HG02798 (cell line): ENCODE measurements around the gene SIN3B.

Experiments
- ATAC-seq: cut with Tn5 transposase; IDR thresholded peaks from one replicate; pipeline ENCODE4 v1.9.1; 2021; ENCODE audit warnings: mild to moderate bottlenecking; ENCODE audit not compliant: unreplicated experiment, poor library complexity

The SIN3B gene

DNA sequence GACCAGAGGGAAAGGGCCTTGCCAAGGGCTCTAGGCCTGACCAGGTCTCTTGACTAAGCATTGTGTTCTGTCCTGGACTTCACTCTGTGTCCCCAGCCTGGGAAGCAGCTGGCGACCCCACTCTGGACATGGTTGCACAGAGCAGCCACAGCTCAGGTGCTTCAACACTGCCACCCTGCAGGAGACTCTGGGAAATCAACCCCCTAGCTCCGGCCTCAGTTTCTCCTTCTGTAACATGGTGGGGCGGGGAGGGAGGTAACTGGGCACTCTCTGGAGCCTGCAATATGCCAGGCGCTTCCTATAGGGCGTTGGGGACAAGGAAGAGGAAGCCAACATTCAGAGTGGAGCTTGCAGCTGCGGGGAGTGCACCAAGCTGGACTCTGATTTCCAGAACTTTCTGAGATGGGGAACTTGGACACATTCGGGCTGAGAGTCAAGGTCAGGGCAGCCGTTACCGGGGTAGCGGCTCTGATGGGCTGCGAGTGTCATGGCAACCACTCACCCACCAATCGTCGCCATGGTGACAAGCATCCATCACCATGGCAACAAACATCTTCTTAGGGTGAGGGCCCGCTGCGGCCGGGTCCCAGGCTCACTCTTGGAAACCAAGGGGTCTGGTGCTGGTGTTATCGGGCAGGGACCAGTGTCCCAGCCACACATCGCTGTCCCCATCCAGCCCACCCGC lies 72.4 kb downstream of the SIN3B start:
- no peak for ATAC-seq

DNA sequence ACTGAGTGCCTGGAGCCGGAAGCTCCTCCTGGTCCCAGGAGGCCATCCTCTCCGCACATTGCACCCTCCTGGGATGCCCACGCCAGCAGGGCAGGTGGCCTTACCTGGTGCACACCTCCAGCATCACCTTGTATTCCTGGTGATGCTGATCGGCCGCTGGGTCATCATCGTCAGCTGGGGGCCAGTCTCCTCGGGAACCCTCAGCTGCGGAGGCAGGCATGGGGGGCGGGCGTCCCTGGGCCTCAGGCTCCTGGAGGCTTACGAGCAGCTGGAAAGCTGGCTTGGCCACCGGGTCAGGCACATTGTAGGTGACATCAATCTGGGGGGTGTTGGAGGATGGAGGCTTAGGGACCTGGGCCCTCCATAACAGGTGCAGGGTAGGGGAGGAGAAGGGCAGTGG lies 73.3 kb downstream of the SIN3B start:
- no peak for ATAC-seq

DNA sequence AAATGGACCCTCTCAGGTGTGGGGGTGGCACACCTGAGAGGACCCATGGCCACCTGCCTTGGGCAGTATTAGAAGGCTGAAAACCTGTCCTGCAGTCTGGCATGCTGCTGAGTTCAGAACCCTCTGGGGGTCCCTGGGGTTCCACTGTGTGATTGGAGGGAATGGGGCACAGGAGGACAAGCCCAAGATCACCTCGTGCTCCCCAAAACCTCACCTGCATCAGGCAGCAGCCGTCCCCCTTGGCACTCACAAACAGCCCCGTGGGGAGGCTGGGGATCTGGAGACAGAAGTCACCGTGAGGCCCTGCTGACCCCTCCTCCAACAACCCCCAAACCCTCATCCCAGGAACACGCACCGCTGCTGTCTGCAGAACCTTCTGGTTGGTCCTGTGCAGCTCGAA lies 74.1 kb downstream of the SIN3B start:
- no peak for ATAC-seq

DNA sequence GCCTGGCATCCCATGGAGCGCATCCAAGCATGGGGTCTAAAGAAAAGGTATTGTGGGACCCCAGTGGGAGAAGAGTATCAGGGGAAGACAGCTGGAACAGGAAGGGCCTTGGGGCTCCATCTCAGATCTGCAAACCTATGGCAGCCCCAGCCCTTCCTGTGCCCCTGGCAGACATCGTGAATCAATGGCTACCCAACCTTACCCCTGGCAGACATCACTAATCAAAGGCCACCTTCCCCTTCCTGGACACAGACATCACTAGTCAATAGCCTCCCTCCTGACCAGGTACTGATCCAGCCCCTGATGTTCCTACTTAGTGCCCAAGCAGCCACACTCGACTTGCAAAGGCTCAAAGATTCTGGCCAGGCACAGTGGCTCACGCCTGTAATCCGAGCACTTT lies 75.4 kb downstream of the SIN3B start:
- no peak for ATAC-seq

DNA sequence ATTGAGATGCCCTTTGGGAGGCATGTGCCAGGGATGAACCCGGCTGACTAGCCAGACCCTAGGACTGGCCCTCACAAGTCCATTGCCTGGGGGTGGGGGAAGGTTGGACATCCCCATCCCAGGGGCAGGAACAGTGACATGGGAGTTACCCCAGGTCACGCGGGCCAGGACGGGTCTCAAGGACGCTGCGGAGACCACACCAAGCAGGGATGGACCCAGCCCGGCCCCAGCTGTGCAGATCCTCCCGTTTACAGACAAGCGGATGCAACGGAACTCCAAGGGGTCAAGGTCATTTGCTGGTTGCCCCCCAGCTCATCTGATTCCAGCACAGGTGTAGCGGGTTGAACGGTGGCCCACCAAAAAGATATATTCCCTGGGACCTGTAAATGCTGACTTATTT lies 79.6 kb downstream of the SIN3B start:
- ATAC-seq: no peak

DNA sequence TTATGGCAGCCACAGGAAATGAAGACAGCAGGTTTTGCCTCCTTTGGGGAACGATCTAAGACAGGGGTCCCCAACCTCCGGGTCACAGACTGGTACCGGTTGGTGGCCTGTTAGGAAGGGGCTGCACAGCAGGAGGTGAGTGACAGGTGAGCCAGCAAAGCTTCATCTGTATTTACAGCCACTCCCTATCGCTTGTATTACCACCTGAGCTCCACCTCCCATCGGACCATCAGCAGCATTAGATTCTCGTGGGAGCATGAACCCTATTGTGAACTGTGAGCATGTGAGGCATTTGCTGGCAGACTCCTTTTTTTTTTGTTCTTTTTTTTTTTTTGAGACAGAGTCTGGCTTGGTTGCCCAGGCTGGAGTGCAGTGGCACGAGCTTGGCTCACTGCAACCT lies 81.8 kb downstream of the SIN3B start:
- no peak for ATAC-seq

DNA sequence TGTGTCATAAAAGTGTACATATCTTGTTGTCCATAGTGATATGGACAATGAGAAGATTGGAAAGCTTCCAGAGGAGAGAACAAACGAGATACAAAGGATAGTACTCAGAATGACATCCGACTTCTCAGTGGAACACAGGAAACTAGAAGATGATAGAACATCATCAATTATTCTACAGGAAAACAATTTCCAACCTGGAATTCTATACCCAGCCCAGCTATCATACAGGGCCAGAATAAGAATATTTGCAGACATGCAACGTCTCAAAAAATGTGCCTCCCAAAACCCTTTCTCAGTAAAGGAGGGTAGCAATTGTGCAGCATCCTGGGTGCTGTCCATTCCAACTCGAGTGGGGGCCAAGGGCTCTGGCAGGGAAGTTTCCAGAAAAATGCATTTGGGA lies 83.6 kb downstream of the SIN3B start:
- ATAC-seq: no peak

DNA sequence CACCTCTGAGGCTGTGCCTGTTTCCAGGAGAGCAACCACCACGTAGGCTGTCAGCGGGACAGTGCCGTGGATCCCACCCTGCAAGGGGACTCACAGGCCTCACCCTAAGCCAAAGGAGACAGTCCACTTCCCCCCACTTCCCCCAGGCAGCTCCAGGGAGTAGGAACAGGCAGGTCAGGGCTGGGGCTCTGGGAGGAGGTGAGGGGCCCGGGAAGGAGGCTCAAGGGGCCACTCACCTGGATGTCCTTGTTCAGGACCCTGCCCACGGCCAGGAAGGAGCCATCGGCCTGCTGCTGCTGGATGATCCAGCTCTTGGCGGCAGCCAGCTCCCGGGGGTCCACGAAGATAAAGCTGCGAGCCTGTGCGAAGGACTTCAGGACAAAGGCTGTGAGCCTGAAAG lies 85.2 kb downstream of the SIN3B start:
- no peak for ATAC-seq

DNA sequence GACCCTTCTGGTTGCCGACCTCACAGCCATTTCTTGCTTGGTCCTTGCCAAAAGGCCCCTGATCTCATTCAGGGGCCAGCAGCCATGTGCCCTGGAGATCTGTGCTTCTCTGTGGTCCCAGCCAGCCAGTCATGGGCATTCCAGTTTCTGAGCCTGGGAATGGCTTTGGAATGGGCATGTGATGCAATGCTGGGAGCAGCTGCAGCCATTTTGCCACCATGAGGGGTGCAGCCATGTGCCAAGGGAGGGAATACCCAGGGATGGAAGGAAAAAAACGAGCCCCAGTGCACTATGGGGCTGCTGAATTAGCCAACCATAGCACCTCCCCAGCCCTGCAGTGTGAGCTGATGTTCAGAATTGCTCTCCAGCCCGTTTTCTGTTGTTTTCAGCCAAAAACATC lies 85.9 kb downstream of the SIN3B start:
- no peak for ATAC-seq

DNA sequence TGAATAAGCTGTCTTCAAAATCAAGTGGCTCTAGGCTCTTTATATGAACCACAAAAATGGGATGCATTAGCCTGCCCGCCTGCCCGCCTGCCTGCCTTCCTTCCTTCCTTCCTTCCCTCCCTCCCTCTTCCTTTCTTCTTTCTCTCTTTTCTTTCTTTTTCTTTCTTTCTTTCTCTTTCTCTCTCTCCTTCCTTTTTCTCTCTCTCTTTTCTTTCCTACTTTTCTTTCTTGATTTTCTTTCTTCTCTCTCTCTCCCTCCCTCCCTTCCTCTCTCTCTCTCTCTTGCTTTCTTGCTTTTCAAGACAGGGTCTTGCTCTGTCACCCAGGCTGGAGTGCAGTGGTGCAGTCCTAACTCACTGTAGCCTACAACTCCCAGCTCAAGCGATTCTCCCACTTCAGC lies 86.5 kb downstream of the SIN3B start:
- no peak for ATAC-seq

DNA sequence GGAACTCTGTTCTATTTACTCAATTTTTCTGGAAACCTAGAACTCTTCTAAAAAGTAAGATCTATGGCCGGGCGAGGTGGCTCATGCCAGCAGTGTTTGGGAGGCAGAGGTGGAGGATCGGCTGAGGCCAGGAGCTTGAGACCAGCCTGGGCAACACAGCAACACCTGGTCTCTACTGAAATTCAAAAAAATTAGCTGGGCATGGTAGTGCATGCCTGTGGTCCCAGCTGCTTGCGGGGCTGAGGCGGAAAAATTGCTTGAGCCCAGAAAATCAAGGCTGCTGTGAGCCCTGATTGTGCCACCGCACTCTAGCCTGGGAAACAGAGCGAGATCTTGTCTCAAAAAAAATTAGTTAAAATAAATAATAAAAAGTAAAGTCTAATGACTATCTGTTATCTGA lies 88.2 kb downstream of the SIN3B start:
- ATAC-seq: no peak

DNA sequence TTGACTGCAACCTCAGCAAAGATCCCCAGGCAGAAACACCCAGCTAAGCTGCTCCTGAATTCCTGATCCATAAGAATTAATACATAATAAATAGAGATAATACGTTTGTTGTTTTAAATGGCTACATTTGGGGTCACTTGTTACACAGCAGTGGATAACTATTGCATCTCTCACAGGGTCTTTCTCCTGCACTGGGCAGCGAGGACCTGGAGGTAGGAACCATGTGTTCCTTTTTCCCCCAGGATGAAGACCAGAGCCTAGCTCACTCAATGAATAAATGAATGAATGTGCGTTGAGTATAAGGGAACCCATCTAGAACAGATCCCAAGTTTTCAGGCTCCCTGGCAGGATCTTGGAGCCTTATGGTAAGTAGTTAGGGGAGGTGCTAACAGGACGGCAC lies 90.3 kb downstream of the SIN3B start:
- no peak for ATAC-seq

DNA sequence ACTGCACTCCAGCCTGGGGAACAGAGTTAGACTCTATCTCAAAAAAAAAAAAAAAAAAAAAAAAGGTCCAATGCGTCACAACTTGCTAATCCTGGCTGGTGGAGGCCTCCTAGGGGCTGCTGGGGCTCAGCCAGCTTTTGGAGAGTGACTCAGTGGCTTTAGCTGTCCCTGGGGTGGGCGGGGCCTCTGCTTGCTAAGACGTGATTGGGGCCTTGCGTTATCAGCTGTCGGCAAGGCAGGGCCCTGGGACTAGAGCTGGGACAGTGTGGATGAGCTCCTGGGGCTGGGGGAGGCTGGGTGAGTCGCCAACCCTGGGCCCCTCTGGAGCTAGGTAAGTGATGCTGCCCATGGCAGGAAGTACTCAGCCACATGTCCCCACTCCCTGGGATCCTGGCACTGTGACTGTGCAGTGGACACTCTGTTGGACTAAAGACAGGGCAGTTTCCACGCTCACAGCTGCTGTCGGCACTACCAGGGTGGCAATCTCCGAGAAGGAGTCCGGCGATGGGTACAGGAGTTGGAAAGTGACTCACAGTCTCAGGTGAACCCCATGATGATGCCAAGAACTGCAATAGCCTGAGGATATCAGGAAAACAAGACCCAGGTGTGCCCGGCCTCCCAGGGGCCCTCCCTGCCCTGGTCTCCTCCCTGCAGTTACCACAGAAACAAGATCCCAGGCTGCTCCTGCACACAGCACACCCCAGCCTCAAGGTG lies 91.8 kb downstream of the SIN3B start:
- ATAC-seq: no peak

DNA sequence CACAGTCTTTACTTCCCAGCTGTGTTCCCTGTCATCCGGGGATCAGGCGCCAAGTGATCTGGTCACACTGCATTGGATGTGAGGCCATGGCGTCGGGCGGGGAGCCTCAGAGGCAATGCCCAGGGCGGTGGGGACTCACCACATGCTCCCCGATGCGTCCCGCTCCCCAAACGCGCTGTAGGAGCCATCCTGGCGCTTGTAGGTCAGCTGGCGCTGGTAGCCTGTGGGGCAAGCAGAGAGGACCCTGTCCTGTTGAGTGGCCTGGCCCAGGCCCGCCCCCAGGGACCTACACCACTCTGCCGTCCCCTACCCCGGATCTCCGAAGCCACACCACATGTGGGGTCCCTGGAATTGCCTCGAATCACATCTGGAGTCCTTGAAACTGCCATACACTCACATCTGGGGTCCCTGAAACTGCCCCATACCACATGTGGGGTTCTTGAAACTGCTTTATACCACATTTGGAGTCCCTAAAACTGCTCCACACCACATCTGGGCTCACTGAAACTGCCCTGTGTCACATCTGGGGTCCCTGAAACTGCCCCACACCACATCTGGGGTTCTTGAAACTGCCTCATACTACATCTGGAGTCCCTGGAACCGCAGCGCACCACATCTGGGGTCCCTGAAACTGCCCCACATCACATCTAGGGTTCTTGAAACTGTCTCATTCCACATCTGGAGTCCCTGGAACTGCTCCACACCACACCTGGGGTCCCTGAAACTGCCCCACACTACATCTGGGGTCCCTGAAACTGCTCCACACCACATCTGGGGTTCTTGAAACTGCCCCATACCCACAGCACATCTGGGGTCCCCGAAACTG lies 92.8 kb downstream of the SIN3B start:
- ATAC-seq: no peak

DNA sequence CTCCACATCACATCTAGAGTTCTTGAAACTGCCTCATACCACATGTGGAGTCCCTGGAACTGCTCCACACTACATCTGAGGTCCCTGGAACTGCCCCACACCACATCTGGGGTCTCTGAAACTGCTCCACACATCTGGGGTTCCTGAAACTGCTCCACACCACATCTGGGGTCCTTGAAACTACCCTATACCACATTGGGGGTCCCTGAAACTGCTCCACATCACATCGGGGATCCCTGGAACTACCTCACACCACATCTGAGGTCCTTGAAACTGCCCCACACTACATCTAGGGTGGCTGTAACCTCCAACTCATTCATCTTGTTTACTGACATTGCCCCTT lies 93.4 kb downstream of the SIN3B start:
- ATAC-seq: no peak

DNA sequence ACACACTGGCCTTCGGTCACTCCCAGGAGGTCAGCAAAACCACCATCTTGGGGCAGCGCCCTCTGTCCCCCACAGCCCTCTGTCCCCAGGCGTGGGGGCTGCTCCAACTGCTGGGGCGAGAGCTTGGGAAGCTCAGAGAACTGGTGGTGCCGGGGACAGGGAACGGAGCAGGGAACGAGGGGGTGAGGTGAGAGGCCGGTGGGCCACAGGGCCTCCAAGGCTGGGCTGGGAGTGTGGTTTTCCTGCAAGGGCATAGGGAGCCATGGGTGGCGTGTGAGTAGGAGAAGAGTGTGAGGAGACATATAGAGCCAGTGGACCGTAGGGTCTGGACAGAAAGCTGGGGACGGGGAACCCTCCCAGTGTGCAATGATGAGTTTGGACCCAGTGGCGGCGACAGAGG lies 93.8 kb downstream of the SIN3B start:
- no peak for ATAC-seq

DNA sequence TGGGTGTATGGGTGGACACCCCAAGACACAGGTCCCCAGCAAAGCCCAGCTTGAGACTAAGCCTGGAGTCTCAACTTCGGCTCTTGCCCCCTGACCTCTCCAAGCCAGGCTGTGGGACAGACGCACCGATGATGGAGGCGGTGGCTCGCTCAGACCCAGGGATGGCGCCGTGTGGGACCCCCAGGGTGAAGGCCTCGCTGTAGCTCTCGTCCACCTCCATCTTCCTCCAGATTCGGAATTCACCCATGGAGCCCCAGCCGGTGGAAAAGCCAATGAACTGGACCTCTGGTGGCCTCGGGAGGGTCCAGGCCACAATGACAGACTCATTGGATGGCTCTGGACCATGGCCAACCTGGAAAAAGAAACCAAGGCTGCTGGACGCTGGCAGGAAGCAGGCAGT lies 98.7 kb downstream of the SIN3B start:
- ATAC-seq: no peak

DNA sequence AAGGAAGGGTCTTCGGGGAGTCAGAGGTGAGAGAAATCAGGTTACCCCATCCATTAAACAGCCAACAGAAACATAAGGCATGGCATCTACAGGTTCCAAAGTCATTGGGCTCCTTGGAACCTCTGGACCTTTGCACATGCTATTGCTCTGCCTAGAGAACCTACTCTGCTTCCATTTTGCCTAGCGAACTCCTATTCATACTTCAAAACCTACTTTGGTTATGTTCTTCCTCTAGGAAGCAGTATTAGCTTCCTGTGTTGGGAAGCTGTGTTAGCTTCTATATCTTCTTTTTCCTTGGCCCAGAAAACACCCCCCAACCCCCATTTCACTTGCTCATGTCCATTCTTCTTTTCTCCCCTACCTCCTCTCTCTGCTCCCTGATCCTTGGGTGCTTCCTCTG lies 99.2 kb downstream of the SIN3B start:
- no peak for ATAC-seq

DNA sequence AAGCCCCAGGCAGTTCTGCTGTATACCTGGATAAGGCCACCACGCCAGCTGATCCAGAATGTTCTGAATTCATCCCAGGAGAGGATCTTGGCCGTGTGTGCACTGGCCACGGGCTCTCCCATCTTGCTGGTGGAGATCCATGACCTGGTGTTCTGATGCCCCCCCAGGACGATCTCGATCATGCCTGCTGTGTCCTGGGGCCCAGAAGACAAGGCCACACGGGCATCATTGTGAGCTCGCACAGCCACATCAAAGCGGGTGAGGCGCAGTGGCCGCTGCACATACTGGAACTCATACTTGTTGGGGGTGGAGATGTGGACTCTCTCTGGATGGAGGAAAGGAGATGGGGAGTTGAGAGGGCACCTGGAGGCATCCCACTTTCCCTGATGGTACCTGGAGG lies 99.7 kb downstream of the SIN3B start:
- no peak for ATAC-seq
